HG03460 (cell line): ENCODE measurements around the gene MIER1.

ENCODE experiments used
- ATAC-seq: cut with Tn5 transposase; IDR thresholded peaks from one replicate; pipeline ENCODE4 v1.9.1; 2021; ENCODE audit not compliant: unreplicated experiment

MIER1 gene

DNA sequence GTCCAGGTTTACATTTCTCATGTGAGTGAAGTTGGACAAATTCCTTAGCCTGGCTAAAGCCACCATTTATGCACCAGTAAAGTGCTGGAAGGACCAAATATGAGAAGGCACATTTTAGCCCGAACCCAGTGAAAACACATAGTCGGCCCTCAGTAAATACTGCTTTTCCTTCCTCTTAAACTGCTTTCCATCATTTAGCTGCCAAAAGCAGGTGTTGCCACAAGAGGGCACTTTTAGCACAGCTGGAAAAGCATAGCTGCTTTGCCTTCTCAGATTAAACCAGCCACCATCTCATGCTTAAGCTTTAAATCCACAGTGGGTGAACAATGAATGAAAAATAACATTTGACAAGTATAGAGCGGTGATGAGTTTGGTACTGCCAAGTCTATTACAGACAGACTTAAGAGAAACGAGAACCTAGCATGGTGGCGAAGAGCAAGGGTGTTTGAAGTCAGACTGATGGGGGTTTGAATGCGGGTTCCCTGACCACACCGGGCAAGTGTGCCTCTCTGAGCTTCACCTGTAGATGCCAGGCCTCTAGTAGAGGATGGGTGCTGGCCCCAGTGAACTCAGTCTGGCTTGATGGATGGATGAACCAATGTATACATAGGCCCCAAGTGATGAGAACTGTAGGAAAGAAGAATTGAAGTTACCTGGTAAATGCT is 71.4 kb downstream of the MIER1 start:
- no peak for ATAC-seq

DNA sequence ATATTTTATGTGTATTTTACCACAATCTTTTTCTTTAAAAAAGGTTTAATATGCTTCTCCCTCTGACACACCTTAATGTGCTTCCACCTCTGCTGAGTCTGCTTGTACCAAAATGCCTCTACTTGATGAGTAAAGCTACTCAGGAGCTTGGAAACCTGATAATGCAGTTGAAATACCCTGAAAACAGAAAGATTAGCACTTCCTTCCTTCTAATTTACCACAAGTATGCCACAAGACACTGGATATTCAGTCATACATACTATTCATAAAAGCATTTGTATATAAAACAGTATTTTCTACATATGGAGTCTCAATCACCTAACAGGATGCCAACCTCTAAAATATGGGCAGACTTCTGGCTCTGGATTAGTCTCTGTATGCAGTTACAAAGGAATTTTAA is 74.2 kb downstream of the MIER1 start:
- ATAC-seq, result no peak

DNA sequence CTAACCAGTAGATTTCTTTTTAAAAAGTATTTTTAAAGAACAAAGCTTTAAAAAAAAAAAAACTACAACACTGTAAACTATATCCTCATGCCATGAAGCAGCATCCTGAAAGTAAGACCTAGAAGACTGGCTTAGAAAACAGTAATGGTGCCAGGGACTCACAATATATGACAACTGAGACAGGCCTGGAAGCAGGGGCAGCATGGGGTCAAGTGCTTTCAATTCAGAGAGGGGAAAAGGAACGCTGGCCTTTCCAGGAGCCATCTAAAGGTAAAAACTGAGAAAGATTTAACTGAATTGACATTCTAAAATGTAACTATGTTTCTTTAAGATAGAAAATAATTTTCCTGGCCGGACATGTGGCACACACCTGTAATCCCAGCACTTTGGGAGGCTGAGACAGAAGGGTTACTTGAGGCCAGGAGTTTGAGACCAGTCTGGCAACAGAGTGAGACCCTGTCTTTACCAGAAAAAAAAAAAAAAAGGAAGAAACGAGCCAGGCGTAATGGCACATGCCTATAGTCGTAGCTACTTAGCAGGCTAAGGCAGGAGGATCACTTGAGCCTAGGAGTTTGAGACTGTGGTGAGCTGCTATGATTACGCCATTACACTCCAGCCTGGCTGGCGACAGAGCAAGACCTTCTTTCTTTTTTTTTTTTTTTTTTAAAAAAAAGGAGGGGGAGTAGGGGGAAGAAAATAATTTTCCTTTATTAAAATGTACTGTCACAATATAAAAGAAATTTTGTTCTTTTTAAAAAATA is 75.0 kb downstream of the MIER1 start:
- ATAC-seq, result no peak

DNA sequence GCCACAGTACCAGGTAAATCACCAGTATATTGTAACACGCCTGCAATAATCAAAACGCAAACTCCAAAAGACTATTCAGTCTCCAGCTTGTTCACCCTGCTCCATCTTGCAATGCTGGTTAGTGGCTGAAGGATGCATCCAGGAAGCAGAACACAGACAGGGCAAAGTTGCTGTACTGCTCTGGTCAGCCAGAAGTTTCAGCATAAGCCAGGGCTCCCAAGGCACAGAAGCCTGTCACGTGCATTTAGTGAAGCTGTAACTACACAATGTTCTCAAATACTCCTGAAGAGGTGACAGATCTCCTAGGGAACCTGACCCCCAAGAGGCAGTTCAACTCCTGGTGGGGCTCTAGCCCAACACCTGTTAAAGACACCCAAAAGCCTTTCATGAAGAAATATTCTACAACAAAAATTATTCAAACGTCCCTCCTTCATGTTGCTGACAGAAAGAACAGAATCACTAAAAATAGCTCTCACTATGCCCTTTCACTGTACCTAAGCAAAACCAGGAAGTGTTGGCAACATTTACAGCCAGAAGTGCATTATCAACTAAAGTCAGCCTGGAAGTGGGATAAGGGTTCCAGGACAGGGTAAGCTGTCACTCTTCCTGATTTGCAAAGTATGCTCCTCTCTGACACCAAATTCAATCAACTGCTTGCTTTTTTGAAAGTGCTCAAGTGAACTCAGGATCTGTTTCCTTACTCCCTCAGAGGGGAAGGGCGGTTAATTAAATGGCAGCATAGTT is 77.1 kb downstream of the MIER1 start:
- no peak for ATAC-seq

DNA sequence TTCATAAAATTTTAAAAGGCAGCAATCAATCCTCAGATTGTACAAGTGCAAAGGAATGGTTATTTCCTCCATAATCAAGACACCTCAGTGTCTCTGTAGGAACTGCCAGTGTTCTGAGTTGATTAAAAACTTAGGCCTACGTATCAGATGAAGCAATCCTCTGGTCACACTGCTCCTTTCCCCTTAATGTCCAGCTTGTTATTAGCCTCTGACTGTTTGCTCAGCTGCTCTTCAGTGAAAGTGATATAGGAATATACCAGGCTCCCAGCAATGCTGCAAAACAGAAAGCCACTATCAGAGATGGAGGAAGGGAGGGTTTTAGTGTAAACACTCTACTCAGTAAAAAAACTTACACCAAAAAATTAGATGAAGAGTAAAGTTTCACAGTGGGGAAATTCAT is 79.4 kb downstream of the MIER1 start:
- ATAC-seq, result no peak

DNA sequence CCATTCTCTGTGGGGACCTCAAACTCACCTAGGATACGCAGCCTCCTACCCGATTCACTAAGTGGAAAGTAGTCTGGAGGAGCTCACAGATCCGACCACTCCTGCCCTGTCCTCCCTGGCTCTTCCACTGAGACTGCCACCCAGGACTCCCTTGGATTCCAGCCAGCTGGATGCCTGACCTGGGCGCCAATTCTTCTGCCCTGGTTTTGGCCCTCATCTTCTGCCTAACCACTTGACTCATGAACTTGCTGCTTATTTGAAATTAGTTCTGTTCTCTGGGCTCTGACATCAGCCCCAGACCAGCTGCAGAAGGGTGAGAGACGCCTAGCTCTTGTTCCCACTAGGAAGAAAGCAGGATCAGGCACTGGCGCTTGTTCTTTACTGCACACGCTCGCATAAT is 80.3 kb downstream of the MIER1 start:
- ATAC-seq, result no peak

DNA sequence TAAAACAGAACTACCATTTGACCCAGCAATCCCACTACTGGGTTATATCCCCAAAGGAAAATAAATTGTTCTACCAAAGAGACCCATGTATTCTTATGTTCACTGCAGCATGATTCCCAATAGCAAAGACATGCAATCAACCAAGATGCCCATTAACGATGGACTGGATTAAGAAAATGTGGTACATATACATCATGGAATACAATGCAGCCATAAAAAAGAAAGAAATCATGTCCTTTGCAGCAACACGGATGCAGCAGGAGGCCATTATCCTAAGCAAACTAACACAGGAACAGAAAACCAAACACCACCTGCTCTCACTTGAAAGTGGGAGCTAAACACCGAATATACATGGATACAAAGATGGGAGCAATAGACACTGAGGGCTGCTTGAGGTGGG is 85.0 kb downstream of the MIER1 start:
- ATAC-seq, result no peak

DNA sequence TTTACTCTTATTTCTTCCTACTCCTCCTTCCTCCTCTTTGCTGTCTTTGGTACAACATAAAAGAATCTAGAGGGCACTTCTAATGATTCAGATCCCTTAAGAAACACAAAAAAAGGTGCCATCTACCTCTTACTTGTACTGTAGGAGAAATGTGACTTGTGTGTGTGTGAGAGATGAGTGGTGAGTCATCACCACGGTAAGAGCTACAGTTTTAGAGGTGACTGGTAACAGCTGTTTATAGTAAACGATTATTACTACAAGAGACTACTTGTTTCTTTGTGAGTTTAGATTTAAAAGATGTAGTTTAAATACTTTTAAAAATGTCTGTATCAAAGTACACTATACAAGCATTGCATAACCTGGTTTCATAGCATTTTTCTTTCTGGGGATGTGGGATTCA is 88.8 kb downstream of the MIER1 start:
- ATAC-seq, result no peak

DNA sequence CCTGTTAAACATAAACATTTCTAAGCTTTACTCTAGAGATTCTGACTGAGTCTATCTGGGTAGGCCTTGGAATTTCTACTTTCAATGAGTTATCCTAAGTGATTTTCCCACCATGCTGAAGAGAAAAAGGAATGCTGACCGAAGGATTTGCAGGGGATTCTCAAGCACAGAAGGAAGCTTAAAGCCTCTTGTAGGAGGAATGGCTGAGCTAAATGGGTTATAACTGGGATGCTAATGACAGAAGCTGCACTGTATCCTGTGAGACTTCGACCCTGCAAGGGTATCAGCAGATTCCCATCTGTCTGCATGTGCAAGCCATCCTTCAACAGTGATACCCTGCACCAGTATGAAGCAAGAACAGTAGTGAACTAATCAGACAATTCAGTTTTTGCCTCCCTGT is 93.8 kb downstream of the MIER1 start:
- no peak for ATAC-seq

DNA sequence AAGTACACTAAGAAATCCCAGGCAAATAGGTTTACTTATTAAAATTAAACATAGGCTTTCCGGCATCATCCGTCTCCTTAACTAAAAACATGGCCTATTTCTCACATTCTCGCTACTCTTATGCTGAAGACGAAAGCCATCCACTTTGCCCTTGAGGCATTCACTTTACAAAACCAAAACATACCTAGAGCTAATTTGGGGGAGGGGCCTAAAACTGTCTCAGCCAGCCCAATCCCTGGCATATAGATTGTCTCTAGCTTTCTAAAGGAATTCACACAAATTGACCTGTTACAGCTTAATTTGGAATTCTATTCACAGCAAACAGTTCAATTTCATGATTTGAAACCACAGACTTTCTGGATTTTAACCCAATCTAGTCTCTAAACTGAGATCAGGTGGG is 94.3 kb downstream of the MIER1 start:
- no peak for ATAC-seq

DNA sequence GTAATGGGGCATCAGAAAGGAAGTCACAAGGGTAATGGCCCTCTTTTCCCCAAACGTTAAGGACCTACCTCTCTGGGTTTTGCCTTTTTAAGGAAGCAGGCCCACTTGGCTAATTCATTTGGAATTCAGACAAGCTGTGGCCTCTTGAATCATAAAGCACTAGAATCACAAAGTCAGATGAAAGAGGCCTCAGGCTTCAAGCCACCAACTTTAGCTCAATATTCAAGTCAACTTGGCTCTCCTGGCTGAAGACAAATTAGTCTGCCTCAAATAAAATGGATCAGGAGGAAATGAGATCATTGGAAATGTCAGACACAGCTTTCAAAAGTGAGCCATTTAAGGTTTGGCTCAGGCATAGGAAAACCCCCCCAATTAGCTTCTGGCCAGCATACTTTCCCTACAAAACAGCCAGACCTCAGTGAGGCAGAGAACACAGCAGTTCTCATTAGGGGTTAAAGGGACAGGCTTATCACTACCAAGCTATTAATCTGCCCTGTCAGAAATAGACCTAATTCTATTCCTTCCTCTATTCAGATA is 94.9 kb downstream of the MIER1 start:
- ATAC-seq, result no peak

DNA sequence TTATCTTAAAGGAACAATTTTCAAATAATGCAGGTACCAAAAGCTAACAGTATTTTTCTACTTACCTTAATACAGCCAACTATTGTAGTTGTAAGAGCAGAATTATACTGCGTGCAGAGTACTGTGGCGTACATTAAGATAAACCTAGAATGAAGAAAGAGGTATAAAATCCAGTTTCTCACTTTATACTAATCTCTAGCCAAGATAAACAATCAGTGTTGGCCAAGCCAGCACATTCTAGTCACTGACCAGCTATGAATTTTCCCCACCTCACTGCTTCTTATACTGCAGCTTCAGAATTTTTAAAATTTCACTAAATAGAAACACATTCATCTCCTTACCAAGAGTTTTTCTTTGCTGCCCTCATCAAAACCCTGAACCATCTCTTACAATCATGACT is 95.5 kb downstream of the MIER1 start:
- no peak for ATAC-seq

DNA sequence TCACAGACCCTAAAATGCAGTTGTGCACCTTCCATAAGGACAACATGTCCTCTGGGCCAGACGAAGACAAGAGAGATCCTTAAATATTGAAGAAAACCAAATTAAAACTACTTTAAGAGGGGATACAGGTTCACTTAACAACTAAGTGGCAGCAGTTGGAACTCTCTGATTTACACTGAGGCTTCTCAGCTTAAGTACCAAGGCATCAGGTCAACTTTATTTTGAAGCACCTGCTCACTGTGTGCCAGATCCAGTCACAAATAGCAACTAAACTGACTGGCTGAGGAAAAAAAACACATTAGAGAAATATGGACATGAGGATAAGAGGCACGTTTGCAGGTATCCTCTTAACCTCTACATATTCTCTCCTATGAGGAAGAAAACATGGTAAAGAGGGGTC is 96.0 kb downstream of the MIER1 start:
- ATAC-seq, result no peak

DNA sequence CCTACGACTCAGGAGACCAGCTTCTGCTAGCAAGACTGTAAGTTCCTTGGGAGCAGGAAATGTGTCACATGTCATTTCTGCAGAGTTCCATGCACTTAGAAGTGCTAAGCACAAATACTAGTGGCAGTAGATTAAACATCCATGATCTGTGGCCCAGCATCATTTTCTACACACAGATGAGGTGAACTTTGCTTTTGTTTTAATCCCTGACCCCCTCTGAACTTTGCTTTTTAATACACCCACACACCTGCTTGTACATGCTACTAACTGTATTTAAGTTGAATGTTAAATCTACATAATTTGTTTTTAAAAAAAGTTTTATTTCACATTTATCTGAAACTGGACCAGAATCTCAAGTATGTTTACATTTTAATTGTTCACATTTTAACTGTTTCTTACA is 104.7 kb downstream of the MIER1 start:
- ATAC-seq, result no peak

DNA sequence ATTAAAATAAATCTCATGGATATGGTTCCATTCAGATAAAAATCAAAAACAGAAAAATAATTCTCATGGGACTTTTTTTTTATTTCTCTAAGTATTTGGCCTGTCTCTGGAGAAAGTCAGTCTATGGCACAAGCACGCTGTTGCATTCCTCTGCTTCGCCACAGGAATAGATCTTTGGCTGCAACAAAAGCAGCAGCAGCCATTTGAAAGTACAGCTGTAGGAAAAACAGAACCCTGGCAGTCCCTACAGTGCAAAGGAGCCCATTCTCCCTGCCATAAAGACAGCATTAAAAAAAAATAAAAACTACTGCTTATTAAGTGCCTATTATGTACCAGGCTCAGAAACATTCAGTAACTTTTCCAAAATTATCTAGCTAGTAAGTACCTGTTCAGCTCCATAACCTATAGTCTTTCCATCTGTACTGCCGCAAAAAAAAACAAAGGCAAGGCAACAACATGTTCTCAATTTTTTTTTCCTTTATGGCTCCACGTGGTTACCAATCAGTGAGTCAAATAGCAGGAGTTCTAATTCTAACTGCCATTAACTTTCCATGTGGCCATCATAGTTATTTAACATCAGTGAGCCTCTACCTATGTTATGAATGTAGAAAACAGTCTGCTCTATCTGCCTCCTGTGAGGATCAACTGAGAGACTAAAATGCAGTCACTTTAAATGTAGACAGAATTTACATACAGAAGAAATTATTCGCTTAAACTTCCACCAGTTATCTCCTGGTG is 106.5 kb downstream of the MIER1 start:
- ATAC-seq, result no peak

DNA sequence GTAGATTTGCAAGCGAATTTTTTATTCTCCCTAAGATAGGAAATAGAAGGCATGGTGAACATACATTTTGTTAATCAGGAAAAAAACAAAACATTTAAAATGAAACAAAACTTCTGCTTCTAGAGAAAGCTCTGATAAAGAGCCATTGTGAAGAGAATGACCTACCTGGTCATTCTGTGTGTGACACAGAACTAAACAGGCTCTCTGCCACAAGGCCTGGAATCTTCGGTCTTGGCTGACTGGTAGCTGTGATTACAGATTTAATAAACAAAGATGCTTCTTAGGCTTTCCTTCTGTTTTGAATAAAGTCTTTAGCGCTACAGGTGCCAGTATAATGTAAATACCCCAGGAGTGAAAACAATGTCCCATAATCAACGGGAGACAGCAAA is 107.1 kb downstream of the MIER1 start:
- no peak for ATAC-seq
